OCI-LY7 (cell line): ENCODE results near the gene CDH23.

Experiments used
- EZH2phosphoT487 ChIP-seq: fragments of 200-600 bp; sonication (generic); IDR thresholded peaks from 2 replicates; pipeline ENCODE4 v1.6.1; 2018; ENCODE audit warnings: low read depth, borderline replicate concordance, mild to moderate bottlenecking, mixed run types, antibody characterized with exemption, low read length, moderate library complexity, mixed read lengths
- TF ChIP-seq, protein P1 (sequence below): fragments of 200-600 bp; sonication (generic); conservative IDR thresholded peaks from 2 replicates; pipeline ENCODE4 v1.5.1; 2014; ENCODE audit warnings: mild to moderate bottlenecking, antibody characterized with exemption, low read length, moderate library complexity, mixed read lengths

DNA sequence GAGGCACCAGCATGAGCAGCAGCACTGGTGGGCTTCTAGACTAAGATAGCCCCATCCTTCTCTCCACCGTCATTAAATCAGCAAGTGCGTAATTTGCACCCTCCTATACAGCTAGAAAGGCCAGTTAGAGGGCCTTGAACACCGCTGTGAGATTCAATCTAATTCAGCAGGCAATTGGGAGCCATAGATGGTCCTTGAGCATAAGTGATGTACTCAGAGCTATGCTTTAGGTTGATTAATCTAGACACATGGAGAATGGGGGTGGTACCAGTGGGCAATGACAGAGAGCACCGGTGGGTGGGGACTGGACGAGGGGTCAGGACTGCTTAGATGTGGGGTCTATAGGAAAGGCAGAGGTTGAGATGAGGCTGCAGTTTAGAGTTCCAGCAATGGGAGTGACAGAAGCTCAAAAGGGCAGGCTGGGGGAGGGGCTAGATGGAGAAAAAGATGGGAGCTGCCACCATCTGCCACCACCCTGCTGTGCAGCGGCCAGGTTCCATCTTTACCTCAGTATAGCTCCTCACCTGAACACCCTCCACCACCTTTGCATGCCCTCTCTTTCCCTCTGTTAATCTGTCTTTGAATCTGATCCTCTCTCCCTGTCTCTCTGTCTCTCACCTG is 235.6 kb downstream of the CDH23 start:
- TF ChIP-seq, protein P1, sequence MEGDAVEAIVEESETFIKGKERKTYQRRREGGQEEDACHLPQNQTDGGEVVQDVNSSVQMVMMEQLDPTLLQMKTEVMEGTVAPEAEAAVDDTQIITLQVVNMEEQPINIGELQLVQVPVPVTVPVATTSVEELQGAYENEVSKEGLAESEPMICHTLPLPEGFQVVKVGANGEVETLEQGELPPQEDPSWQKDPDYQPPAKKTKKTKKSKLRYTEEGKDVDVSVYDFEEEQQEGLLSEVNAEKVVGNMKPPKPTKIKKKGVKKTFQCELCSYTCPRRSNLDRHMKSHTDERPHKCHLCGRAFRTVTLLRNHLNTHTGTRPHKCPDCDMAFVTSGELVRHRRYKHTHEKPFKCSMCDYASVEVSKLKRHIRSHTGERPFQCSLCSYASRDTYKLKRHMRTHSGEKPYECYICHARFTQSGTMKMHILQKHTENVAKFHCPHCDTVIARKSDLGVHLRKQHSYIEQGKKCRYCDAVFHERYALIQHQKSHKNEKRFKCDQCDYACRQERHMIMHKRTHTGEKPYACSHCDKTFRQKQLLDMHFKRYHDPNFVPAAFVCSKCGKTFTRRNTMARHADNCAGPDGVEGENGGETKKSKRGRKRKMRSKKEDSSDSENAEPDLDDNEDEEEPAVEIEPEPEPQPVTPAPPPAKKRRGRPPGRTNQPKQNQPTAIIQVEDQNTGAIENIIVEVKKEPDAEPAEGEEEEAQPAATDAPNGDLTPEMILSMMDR, result no peak
- no peak for TF ChIP-seq EZH2phosphoT487
